NB4 (cell line): ENCODE data around the gene CD3E.

Source experiments
- CTCF ChIP-seq: IDR thresholded peaks from one replicate; pipeline ENCODE4 v1.5.1; 2012; ENCODE audit warnings: low read depth, low read length
- POLR2A ChIP-seq: IDR thresholded peaks from 2 replicates; pipeline ENCODE4 v1.6.1; 2011; ENCODE audit warnings: mild to moderate bottlenecking; ENCODE audit not compliant: insufficient read length; ENCODE audit errors: extremely low read depth

DNA sequence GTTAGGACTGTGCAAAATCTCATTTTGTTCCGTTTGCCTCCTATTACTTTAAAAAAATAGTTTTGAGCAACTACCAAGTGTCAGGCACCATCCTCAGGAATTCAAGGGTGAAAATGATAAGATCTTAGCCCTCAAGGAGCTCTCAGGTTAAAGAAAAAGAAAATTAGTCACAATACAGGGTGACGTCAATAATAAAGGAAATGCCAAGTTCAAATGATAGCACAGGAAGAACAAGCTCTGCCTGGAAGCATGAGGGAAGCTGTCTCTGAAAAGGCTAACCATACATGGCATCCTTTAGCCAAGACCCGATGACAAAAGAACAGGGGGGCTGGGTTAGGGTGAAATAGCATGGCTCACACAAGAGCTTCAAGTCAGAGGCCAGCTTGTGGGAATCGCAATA lies 29.4 kb upstream of the CD3E start:
- no peak for TF ChIP-seq POLR2A
- no peak for TF ChIP-seq CTCF
